GM12878 (cell line): ENCODE data around the gene NANOS2. TPM values are rescaled to one million over a fixed set of nuclear protein-coding genes. Genes with fewer than 3 reads are reported as not detected.

Source experiments
- ATAC-seq: fragments of 200-7000 bp; cut with Tn5 transposase; 3 replicates; pipeline ENCODE4 v1.9.1; 2020; ENCODE audit warnings: mild to moderate bottlenecking, moderate library complexity
- BruUV-seq: library from RNA; stranded (reverse); fragments of 400-500 nt; replicated peaks from 2 replicates; lab custom pipeline; 2021; lab: Mats Ljungman, UMichigan
- CTCF ChIA-PET: fragments of 300-600 bp; sonication (Branson Sonifier 250); formaldehyde crosslinking; extraction: SDS; loops from one replicate; lab custom pipeline; 2021; ENCODE audit warnings: inconsistent platforms; lab: Yijun Ruan, JAX
- POLR2A ChIA-PET: fragments of 350-600 bp; formaldehyde crosslinking; extraction: SDS; loops from one replicate; lab custom pipeline; 2021; ENCODE audit warnings: inconsistent platforms; lab: Charles Lee
- RAD21 ChIA-PET: fragments of 300-600 bp; sonication (Branson Sonifier 250); formaldehyde crosslinking; loops from one replicate; lab custom pipeline; 2023; ENCODE audit warnings: antibody characterized with exemption; ENCODE audit not compliant: unreplicated experiment; lab: Charles Lee
- SMC1A ChIA-PET: fragments of 300-600 bp; sonication (Branson Sonifier 250); formaldehyde crosslinking; loops from one replicate; lab custom pipeline; 2023; ENCODE audit not compliant: unreplicated experiment, uncharacterized antibody; lab: Charles Lee
- DNase-seq: peaks from one replicate; pipeline ENCODE4 v3.0.0-alpha.2; 2011; ENCODE audit warnings: low read depth, low spot score
- FAIRE-seq: peaks from 3 replicates; lab custom pipeline; 2011; peaks lifted over from hg19 to GRCh38; lab: Jason Lieb, UNC
- H2AFZ ChIP-seq: 2 replicates; pipeline ENCODE4 v1.6.0; 2011; ENCODE audit warnings: low read depth, low read length, control low read depth; ENCODE audit not compliant: control insufficient read depth
- H3K27ac ChIP-seq: 2 replicates; pipeline ENCODE4 v1.5.1; 2011; ENCODE audit warnings: control low read depth; ENCODE audit not compliant: control insufficient read depth, insufficient read depth
- H3K27me3 ChIP-seq, 2 experiments: replicated peaks in 1 of 2; 2 replicates each; pipeline versions ENCODE4 v1.6.0 to v1.6.1; 2011; ENCODE audit warnings: low read length in 1 of 2; ENCODE audit not compliant: control insufficient read depth in 2 of 2, insufficient read depth in 2 of 2
- H3K36me3 ChIP-seq, 2 experiments: 2 replicates each; pipeline ENCODE4 v1.5.1; 2011; ENCODE audit warnings: low read length in 1 of 2; ENCODE audit not compliant: control insufficient read depth in 2 of 2, insufficient read depth in 2 of 2
- H3K4me1 ChIP-seq: 2 replicates; pipeline ENCODE4 v1.6.1; 2011; ENCODE audit warnings: mild to moderate bottlenecking, low read length, moderate library complexity, mixed read lengths; ENCODE audit not compliant: control insufficient read depth, insufficient read depth
- H3K4me2 ChIP-seq: 2 replicates; pipeline ENCODE4 v1.6.0; 2011; ENCODE audit warnings: control low read depth; ENCODE audit not compliant: control insufficient read depth, insufficient read depth
- H3K4me3 ChIP-seq: fragments of 200-600 bp; sonication (generic); 2 replicates; pipeline ENCODE4 v1.5.1; 2016
- H3K79me2 ChIP-seq: 2 replicates; pipeline ENCODE4 v1.6.0; 2011; ENCODE audit warnings: low read length; ENCODE audit not compliant: control insufficient read depth, insufficient read depth
- H3K9ac ChIP-seq: 2 replicates; pipeline ENCODE4 v1.8.0; 2011; ENCODE audit warnings: low read length, control low read depth, mixed read lengths; ENCODE audit not compliant: control insufficient read depth, insufficient read depth
- H3K9me3 ChIP-seq: replicated peaks from 3 replicates; pipeline ENCODE4 v1.5.1; 2011; ENCODE audit warnings: mild to moderate bottlenecking, low read length; ENCODE audit not compliant: control insufficient read depth, insufficient read depth
- H4K20me1 ChIP-seq: 2 replicates; pipeline ENCODE4 v1.6.0; 2011; ENCODE audit not compliant: control insufficient read depth, insufficient read depth
- IRF5 ChIP-seq: fragments of 450-650 bp; IDR thresholded peaks from 2 replicates; pipeline ENCODE4 v1.6.1; 2017; ENCODE audit warnings: borderline replicate concordance
- NR2C1 ChIP-seq: fragments of 450-650 bp; IDR thresholded peaks from 2 replicates; pipeline ENCODE4 v1.6.1; 2017; ENCODE audit warnings: antibody characterized with exemption, mild to moderate bottlenecking, moderate library complexity
- NRF1 ChIP-seq: conservative IDR thresholded peaks from 2 replicates; pipeline ENCODE4 v1.6.1; 2011; ENCODE audit warnings: mild to moderate bottlenecking, low read depth, low read length, improper control_type of control experiment
- POU2F2 ChIP-seq: IDR thresholded peaks from 3 replicates; pipeline ENCODE4 v1.6.1; 2011; ENCODE audit warnings: low read depth, mild to moderate bottlenecking, low read length, borderline replicate concordance
- RAD21 ChIP-seq: IDR thresholded peaks from 2 replicates; pipeline ENCODE4 v1.6.1; 2011; ENCODE audit warnings: mild to moderate bottlenecking, low read depth, low read length, moderate library complexity; ENCODE audit not compliant: insufficient read depth
- RB1 ChIP-seq: fragments of 450-650 bp; formaldehyde crosslinking; IDR thresholded peaks from 2 replicates; pipeline ENCODE4 v1.6.1; 2017; ENCODE audit warnings: mild to moderate bottlenecking, borderline replicate concordance
- SRF ChIP-seq, 2 experiments: IDR thresholded peaks; 2 replicates each; pipeline ENCODE4 v1.6.1; 2011; ENCODE audit warnings: low read depth in 2 of 2, low read length in 2 of 2, mild to moderate bottlenecking in 1 of 2, moderate library complexity in 1 of 2
- TCF12 ChIP-seq: IDR thresholded peaks from 2 replicates; pipeline ENCODE4 v1.6.1; 2011; ENCODE audit warnings: low read depth, mild to moderate bottlenecking, low read length
- ZBED1 ChIP-seq: IDR thresholded peaks from 2 replicates; pipeline ENCODE4 v1.6.1; 2016; ENCODE audit warnings: borderline replicate concordance
- ZBTB40 ChIP-seq: fragments of 450-650 bp; IDR thresholded peaks from 2 replicates; pipeline ENCODE4 v1.6.1; 2016; ENCODE audit warnings: mild to moderate bottlenecking, moderate library complexity, borderline replicate concordance
- WGBS: methylation state at CpG from one replicate; pipeline ENCODE4 v1.1.6; 2016; ENCODE audit warnings: low lambda C conversion rate; ENCODE audit not compliant: insufficient replicate concordance, insufficient coverage; ENCODE audit errors: missing lambda C conversion rate; 5-methylcytosine and 5-hydroxymethylcytosine counted together
- in situ Hi-C: fragments of 300-500 bp; cut with MboI; formaldehyde crosslinking; loops from 9 replicates; pipeline ENCODE4 v1.14.3; 2018; ENCODE audit warnings: mixed read lengths
- intact Hi-C: fragments of 100-400 bp; cut with micrococcal nuclease; formaldehyde crosslinking; loops from one replicate; pipeline ENCODE4 v1.14.2; 2022; ENCODE audit not compliant: unreplicated experiment
- polyA plus RNA-seq, 11 experiments: library from polyadenylated mRNA; depleted of rRNA in 4 of 11; unstranded in 6 of 11; stranded (reverse) in 5 of 11; fragments of >200 nt; fragmentation: Nextera tagmentation in 4 of 11; fragmentation: Illumina TruSeq in 1 of 11; extraction: Ambion mirVana in 4 of 11; extraction: Trizol in 1 of 11; gene quantifications; 1 replicate in 1 of 11; 2 replicates in 10 of 11; pipeline versions ENCODE4 v1.2.1 to v1.2.3, GENCODE V29; 2011 to 2016; ENCODE audit warnings: inconsistent platforms in 2 of 11, missing spikeins in 2 of 11, low read depth in 1 of 11
- total RNA-seq, 4 experiments: library from RNA; depleted of rRNA in 3 of 4; stranded (reverse); fragments of >200 nt in 3 of 4; fragmentation: Illumina TruSeq in 1 of 4; extraction: Trizol in 1 of 4; gene quantifications; 2 replicates each; pipeline versions ENCODE4 v1.2.1 to v1.2.3, GENCODE V29; 2013 to 2021
- TF ChIP-seq, protein P1 (sequence below): fragments of 150-350 bp; IDR thresholded peaks from 2 replicates; pipeline ENCODE4 v1.6.1; 2014; ENCODE audit warnings: mild to moderate bottlenecking, low read depth, low read length

Gene NANOS2
- total and polyA plus RNA-seq, 10 of the 15 experiments (the other 5 are each of a cell fraction or from before 2014, with no cell fraction given) = not detected

DNA sequence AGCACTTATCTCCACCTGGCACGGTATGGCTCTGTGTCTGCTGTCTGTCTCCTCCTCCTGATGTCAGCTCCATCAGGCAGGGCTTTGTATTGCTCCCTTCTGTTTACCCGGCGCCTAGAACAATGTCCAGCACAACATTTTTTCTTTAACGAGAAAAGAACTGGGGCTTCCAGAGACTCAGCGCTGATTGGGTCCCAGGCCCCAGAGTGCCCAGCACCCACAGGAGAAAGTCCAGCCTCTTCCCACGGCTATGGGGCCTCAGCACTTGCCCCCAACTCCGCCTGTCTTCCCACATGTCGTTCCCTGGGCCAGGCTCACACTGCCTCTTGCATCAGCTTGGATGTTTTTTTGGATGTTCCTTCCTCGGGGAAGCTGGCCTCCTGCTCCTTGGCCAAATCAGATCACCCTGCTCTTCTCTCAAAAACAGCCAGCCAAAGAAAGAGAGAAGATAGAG, 19.0 kb downstream of the NANOS2 start:
- H3K9ac ChIP-seq = no peak overlapping the region
- no peak overlapping the region for H3K4me2 ChIP-seq
- ATAC-seq (no peak), FAIRE-seq (no peak), DNase-seq (no peak)
- peaks cover 6% of the 10 kb centered on the region; the same call in 1 of the 2 replicates for H3K4me1 ChIP-seq
- ChIA-PET POLR2A (no interaction called here), SMC1A (interaction anchor here (1.0 kb wide), 1 partner anchor 30 kb away, joined by 3 read pairs; no protein-coding TSS in a partner anchor), CTCF (interaction anchor here (1.6 kb wide), 1 partner anchor 32 kb away, joined by 4 read pairs; the partner anchor contains the start of gene FOXA3), RAD21 (no interaction called here)
- H3K27me3 ChIP-seq = no peaks in the 10 kb centered on the region
- BruUV-seq = no TSS peak
- H3K36me3 ChIP-seq = no peaks in the 10 kb centered on the region; a peak in 2 of 4 replicates
- no peak overlapping the region for H3K27ac ChIP-seq
- in situ Hi-C loops (no loop called here), intact Hi-C loops (no loop called here)
- 88% methylated on average over 9 of the region's 9 CpGs for WGBS
- H2AFZ ChIP-seq = no peak overlapping the region
- no peak overlapping the region for H3K4me3 ChIP-seq
- no peaks in the 10 kb centered on the region for H4K20me1 ChIP-seq
- TF ChIP-seq ZBED1 (no peak), NRF1 (no peak), RAD21 (no peak), POU2F2 (no peak), ZBTB40 (no peak), TCF12 (no peak), RB1 (no peak), SRF (IDR thresholded peaks at IDR 0.05; ENCODE audit: low read depth in 2 of 2, low read length in 2 of 2) (no peak), NR2C1 (no peak), IRF5 (no peak)
- TF ChIP-seq, protein P1, sequence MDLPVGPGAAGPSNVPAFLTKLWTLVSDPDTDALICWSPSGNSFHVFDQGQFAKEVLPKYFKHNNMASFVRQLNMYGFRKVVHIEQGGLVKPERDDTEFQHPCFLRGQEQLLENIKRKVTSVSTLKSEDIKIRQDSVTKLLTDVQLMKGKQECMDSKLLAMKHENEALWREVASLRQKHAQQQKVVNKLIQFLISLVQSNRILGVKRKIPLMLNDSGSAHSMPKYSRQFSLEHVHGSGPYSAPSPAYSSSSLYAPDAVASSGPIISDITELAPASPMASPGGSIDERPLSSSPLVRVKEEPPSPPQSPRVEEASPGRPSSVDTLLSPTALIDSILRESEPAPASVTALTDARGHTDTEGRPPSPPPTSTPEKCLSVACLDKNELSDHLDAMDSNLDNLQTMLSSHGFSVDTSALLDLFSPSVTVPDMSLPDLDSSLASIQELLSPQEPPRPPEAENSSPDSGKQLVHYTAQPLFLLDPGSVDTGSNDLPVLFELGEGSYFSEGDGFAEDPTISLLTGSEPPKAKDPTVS = no peak
- H3K79me2 ChIP-seq = peaks cover under 1% of the 10 kb centered on the region; the same call in 1 of the 2 replicates
- H3K9me3 ChIP-seq = no peaks in the 10 kb centered on the region
